Liver (tissue), 9 donors: ENCODE data around the gene KDM7A. TPM values are rescaled to one million over a fixed set of nuclear protein-coding genes. Genes with fewer than 3 reads are reported as not detected.

Experiments
- DNase-seq: peaks from one replicate; pipeline ENCODE4 v3.0.0-alpha.2; 2017; ENCODE audit warnings: low spot score
- H3K27ac ChIP-seq, 2 donors: one replicate each; pipeline ENCODE4 v1.7.0; 2013; ENCODE audit warnings: inconsistent platforms in 2 of 2, low read length in 2 of 2, control low read depth in 1 of 2, low read depth in 1 of 2, mild to moderate bottlenecking in 1 of 2
- H3K27me3 ChIP-seq, 4 donors: one replicate each; pipeline versions ENCODE4 v1.6.1 to v1.7.0; 2013; ENCODE audit warnings: low read length in 3 of 4, inconsistent platforms in 1 of 4, mild to moderate bottlenecking in 1 of 4, moderate library complexity in 1 of 4; ENCODE audit not compliant: control insufficient read depth in 4 of 4, insufficient read depth in 4 of 4
- H3K36me3 ChIP-seq, 4 donors: one replicate each; pipeline versions ENCODE4 v1.6.1 to v1.7.0; 2013; ENCODE audit warnings: low read length in 3 of 4, mild to moderate bottlenecking in 3 of 4, low read depth in 1 of 4, moderate library complexity in 1 of 4; ENCODE audit not compliant: control insufficient read depth in 4 of 4, insufficient read depth in 3 of 4
- H3K4me1 ChIP-seq, 4 donors: one replicate each; pipeline versions ENCODE4 v1.6.1 to v1.7.0; 2013; ENCODE audit warnings: low read length in 3 of 4, mild to moderate bottlenecking in 3 of 4, moderate library complexity in 1 of 4; ENCODE audit not compliant: control insufficient read depth in 4 of 4, insufficient read depth in 4 of 4
- H3K4me3 ChIP-seq, 3 donors: one replicate each; pipeline versions ENCODE4 v1.6.1 to v1.7.0; 2013; ENCODE audit warnings: low read length in 3 of 3, control low read depth in 1 of 3, low read depth in 1 of 3, mild to moderate bottlenecking in 1 of 3
- H3K9ac ChIP-seq, 2 donors: one replicate each; pipeline ENCODE4 v1.7.0; 2013; ENCODE audit warnings: low read length in 2 of 2, mild to moderate bottlenecking in 2 of 2, moderate library complexity in 2 of 2, control low read depth in 1 of 2, low read depth in 1 of 2
- H3K9me3 ChIP-seq, 4 donors: one replicate each; pipeline versions ENCODE4 v1.6.1 to v1.7.0; 2013; ENCODE audit warnings: low read length in 3 of 4; ENCODE audit not compliant: control insufficient read depth in 4 of 4
- EGR1 ChIP-seq, 2 donors: IDR thresholded peaks; 2 replicates each; pipeline ENCODE4 v1.6.1; 2016 to 2018; ENCODE audit warnings: antibody characterized with exemption in 2 of 2, low read depth in 2 of 2
- FOXA1 ChIP-seq: IDR thresholded peaks from 2 replicates; pipeline ENCODE4 v1.6.1; 2016; ENCODE audit warnings: antibody characterized with exemption
- FOXA2 ChIP-seq: IDR thresholded peaks from 2 replicates; pipeline ENCODE4 v1.6.1; 2016; ENCODE audit warnings: antibody characterized with exemption
- GABPA ChIP-seq, 2 donors: IDR thresholded peaks in 1 of 2; conservative IDR thresholded peaks in 1 of 2; 2 replicates each; pipeline ENCODE4 v1.6.1; 2016; ENCODE audit warnings: antibody characterized with exemption in 2 of 2, mild to moderate bottlenecking in 1 of 2, moderate library complexity in 1 of 2
- HNF4A ChIP-seq, 2 donors: conservative IDR thresholded peaks; 2 replicates each; pipeline ENCODE4 v1.6.1; 2016; ENCODE audit warnings: antibody characterized with exemption in 2 of 2, mild to moderate bottlenecking in 2 of 2
- HNF4G ChIP-seq: IDR thresholded peaks from 2 replicates; pipeline ENCODE4 v1.6.1; 2016; ENCODE audit warnings: antibody characterized with exemption
- JUND ChIP-seq, 2 donors: IDR thresholded peaks; 2 replicates each; pipeline ENCODE4 v1.6.1; 2016; ENCODE audit warnings: antibody characterized with exemption in 2 of 2
- NR2F2 ChIP-seq: IDR thresholded peaks from 2 replicates; pipeline ENCODE4 v1.6.1; 2016; ENCODE audit warnings: antibody characterized with exemption
- RAD21 ChIP-seq, 2 donors: IDR thresholded peaks; 2 replicates each; pipeline ENCODE4 v1.6.1; 2016; ENCODE audit warnings: antibody characterized with exemption in 2 of 2, mild to moderate bottlenecking in 2 of 2
- RXRA ChIP-seq, 2 donors: IDR thresholded peaks; 2 replicates each; pipeline ENCODE4 v1.6.1; 2017 to 2018; ENCODE audit warnings: antibody characterized with exemption in 2 of 2, mild to moderate bottlenecking in 1 of 2
- SP1 ChIP-seq: IDR thresholded peaks from 2 replicates; pipeline ENCODE4 v1.6.1; 2018; ENCODE audit warnings: antibody characterized with exemption, mild to moderate bottlenecking
- TAF1 ChIP-seq: conservative IDR thresholded peaks from 2 replicates; pipeline ENCODE4 v1.6.1; 2016; ENCODE audit warnings: antibody characterized with exemption, mild to moderate bottlenecking
- YY1 ChIP-seq: IDR thresholded peaks from 2 replicates; pipeline ENCODE4 v1.6.1; 2016; ENCODE audit warnings: antibody characterized with exemption, mild to moderate bottlenecking
- WGBS: extraction: QIAGEN DNeasy Blood & Tissue Kit; methylation state at CpG from one replicate; pipeline ENCODE4 v1.1.7; 2013; 5-methylcytosine and 5-hydroxymethylcytosine counted together
- polyA plus RNA-seq, 2 donors: library from polyadenylated mRNA; stranded (reverse) in 1 of 2; unstranded in 1 of 2; fragments of 200-250 nt in 1 of 2; fragments of >200 nt in 1 of 2; fragmentation: Nextera tagmentation in 1 of 2; extraction: Ambion mirVana in 1 of 2; gene quantifications; one replicate each; pipeline versions ENCODE4 v1.2.1 to v1.2.3, GENCODE V29; 2013 to 2015
- total RNA-seq, 2 donors: library from RNA; depleted of rRNA; stranded (reverse); fragments of >200 nt; gene quantifications; one replicate each; pipeline ENCODE4 v1.2.3, GENCODE V29; 2014
- TF ChIP-seq, protein P1 (sequence below): fragments of 150-350 bp; IDR thresholded peaks from 2 replicates; pipeline ENCODE4 v1.5.1; 2017; ENCODE audit warnings: improper control_type of control experiment, low read depth, low read length; ENCODE audit not compliant: missing input control
- TF ChIP-seq, protein P2 (sequence below): IDR thresholded peaks from 2 replicates; pipeline ENCODE4 v1.6.1; 2016; ENCODE audit warnings: antibody characterized with exemption, mild to moderate bottlenecking
- TF ChIP-seq, protein P3 (sequence below): IDR thresholded peaks from 2 replicates; pipeline ENCODE4 v1.6.1; 2016; ENCODE audit warnings: antibody characterized with exemption
- TF ChIP-seq, protein P4 (sequence below): IDR thresholded peaks from 2 replicates; pipeline ENCODE4 v1.6.1; 2016; ENCODE audit warnings: antibody characterized with exemption
- TF ChIP-seq, protein P5 (sequence below): IDR thresholded peaks from 2 replicates; pipeline ENCODE4 v1.6.1; 2016; ENCODE audit warnings: antibody characterized with exemption
- donor health status: healthy.
- donor health status: healthy.
- donor health status: healthy.
- donor health status: healthy.
- donor health status: healthy.

Gene KDM7A
- total and polyA plus RNA-seq, 4 donors: 1.9 to 27.5 (median 9.9) TPM

DNA sequence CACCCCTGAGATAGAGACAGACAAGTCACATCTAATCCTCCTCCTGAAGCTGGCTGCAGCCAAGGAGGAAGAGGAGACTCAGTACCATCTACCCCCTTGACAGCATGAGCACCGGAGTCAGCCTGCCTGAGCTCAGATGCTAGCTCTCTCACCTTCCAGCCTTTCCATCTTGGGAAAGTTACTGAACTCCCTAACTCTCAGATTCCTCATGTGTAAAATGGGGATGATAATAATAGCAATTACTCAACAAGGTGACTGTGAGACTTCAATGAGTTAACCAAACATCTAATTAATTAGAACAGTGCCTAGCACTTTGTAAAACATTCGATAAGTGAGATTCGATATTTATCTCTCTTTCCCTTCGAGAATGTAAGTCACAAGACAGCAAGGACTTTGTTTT is 6.4 kb downstream of the KDM7A start:
- WGBS: 57% methylated on average over 4 of the region's 4 CpGs
- TF ChIP-seq TAF1: no peak
- TF ChIP-seq GABPA (IDR thresholded peaks at IDR 0.05 in 1 of 2, conservative IDR thresholded peaks at IDR 0.05 in 1 of 2): no peak
- TF ChIP-seq, protein P1, sequence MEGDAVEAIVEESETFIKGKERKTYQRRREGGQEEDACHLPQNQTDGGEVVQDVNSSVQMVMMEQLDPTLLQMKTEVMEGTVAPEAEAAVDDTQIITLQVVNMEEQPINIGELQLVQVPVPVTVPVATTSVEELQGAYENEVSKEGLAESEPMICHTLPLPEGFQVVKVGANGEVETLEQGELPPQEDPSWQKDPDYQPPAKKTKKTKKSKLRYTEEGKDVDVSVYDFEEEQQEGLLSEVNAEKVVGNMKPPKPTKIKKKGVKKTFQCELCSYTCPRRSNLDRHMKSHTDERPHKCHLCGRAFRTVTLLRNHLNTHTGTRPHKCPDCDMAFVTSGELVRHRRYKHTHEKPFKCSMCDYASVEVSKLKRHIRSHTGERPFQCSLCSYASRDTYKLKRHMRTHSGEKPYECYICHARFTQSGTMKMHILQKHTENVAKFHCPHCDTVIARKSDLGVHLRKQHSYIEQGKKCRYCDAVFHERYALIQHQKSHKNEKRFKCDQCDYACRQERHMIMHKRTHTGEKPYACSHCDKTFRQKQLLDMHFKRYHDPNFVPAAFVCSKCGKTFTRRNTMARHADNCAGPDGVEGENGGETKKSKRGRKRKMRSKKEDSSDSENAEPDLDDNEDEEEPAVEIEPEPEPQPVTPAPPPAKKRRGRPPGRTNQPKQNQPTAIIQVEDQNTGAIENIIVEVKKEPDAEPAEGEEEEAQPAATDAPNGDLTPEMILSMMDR: no peak
- TF ChIP-seq, protein P2, sequence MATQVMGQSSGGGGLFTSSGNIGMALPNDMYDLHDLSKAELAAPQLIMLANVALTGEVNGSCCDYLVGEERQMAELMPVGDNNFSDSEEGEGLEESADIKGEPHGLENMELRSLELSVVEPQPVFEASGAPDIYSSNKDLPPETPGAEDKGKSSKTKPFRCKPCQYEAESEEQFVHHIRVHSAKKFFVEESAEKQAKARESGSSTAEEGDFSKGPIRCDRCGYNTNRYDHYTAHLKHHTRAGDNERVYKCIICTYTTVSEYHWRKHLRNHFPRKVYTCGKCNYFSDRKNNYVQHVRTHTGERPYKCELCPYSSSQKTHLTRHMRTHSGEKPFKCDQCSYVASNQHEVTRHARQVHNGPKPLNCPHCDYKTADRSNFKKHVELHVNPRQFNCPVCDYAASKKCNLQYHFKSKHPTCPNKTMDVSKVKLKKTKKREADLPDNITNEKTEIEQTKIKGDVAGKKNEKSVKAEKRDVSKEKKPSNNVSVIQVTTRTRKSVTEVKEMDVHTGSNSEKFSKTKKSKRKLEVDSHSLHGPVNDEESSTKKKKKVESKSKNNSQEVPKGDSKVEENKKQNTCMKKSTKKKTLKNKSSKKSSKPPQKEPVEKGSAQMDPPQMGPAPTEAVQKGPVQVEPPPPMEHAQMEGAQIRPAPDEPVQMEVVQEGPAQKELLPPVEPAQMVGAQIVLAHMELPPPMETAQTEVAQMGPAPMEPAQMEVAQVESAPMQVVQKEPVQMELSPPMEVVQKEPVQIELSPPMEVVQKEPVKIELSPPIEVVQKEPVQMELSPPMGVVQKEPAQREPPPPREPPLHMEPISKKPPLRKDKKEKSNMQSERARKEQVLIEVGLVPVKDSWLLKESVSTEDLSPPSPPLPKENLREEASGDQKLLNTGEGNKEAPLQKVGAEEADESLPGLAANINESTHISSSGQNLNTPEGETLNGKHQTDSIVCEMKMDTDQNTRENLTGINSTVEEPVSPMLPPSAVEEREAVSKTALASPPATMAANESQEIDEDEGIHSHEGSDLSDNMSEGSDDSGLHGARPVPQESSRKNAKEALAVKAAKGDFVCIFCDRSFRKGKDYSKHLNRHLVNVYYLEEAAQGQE: no peak
- no peak for TF ChIP-seq HNF4G
- TF ChIP-seq, protein P3, sequence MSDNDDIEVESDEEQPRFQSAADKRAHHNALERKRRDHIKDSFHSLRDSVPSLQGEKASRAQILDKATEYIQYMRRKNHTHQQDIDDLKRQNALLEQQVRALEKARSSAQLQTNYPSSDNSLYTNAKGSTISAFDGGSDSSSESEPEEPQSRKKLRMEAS: no peak
- TF ChIP-seq RAD21 (IDR thresholded peaks at IDR 0.05): no peak
- no peak for TF ChIP-seq RXRA (IDR thresholded peaks at IDR 0.05)
- TF ChIP-seq SP1: no peak
- TF ChIP-seq YY1: no peak
- no peak for TF ChIP-seq FOXA2
- TF ChIP-seq HNF4A (conservative IDR thresholded peaks at IDR 0.05): no peak
- no peak for TF ChIP-seq EGR1 (IDR thresholded peaks at IDR 0.05; ENCODE audit: low read depth in 2 of 2)
- no peak for TF ChIP-seq NR2F2
- TF ChIP-seq JUND (IDR thresholded peaks at IDR 0.05): no peak
- TF ChIP-seq, protein P4, sequence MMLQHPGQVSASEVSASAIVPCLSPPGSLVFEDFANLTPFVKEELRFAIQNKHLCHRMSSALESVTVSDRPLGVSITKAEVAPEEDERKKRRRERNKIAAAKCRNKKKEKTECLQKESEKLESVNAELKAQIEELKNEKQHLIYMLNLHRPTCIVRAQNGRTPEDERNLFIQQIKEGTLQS: no peak
- TF ChIP-seq, protein P5, sequence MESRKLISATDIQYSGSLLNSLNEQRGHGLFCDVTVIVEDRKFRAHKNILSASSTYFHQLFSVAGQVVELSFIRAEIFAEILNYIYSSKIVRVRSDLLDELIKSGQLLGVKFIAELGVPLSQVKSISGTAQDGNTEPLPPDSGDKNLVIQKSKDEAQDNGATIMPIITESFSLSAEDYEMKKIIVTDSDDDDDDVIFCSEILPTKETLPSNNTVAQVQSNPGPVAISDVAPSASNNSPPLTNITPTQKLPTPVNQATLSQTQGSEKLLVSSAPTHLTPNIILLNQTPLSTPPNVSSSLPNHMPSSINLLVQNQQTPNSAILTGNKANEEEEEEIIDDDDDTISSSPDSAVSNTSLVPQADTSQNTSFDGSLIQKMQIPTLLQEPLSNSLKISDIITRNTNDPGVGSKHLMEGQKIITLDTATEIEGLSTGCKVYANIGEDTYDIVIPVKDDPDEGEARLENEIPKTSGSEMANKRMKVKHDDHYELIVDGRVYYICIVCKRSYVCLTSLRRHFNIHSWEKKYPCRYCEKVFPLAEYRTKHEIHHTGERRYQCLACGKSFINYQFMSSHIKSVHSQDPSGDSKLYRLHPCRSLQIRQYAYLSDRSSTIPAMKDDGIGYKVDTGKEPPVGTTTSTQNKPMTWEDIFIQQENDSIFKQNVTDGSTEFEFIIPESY: no peak
- TF ChIP-seq FOXA1: no peak
- Histone ChIP-seq H3K36me3 (no peaks in the 10 kb centered on the region), H3K4me1 (peaks cover 11 to 35% (median 23%) of the 10 kb centered on the region in 4 donors), H3K9ac (no peak overlapping the region), H3K9me3 (no peaks in the 10 kb centered on the region), H3K4me3 (no peak overlapping the region), H3K27me3 (no peaks in the 10 kb centered on the region), H3K27ac (no peak overlapping the region)
- no peak for DNase-seq
